ENCODE measurements around the gene NEUROG2.

- TF ChIP-seq, protein P1, sequence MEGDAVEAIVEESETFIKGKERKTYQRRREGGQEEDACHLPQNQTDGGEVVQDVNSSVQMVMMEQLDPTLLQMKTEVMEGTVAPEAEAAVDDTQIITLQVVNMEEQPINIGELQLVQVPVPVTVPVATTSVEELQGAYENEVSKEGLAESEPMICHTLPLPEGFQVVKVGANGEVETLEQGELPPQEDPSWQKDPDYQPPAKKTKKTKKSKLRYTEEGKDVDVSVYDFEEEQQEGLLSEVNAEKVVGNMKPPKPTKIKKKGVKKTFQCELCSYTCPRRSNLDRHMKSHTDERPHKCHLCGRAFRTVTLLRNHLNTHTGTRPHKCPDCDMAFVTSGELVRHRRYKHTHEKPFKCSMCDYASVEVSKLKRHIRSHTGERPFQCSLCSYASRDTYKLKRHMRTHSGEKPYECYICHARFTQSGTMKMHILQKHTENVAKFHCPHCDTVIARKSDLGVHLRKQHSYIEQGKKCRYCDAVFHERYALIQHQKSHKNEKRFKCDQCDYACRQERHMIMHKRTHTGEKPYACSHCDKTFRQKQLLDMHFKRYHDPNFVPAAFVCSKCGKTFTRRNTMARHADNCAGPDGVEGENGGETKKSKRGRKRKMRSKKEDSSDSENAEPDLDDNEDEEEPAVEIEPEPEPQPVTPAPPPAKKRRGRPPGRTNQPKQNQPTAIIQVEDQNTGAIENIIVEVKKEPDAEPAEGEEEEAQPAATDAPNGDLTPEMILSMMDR (conservative IDR thresholded peaks at IDR 0.05 in 1 of 2, IDR thresholded peaks at IDR 0.05 in 1 of 2; ENCODE audit: extremely low read depth in 1 of 2, insufficient read depth in 1 of 2, low read depth in 1 of 2, low read length in 2 of 2) = no peak
- no peak for TF ChIP-seq EZH2 (IDR thresholded peaks at IDR 0.05; ENCODE audit: borderline replicate concordance, low read length)
Measured at GRCh38 chr4:112516066-112516470, at the start of gene NEUROG2.

All from mammary epithelial cell (primary cell).